Left hindlimb (tissue), 1 donor: Measurements from ENCODE around the gene CNTD1.

Experiments
- DNase-seq: peaks from one replicate; pipeline ENCODE4 v3.0.0-alpha.2; 2018

The CNTD1 gene

DNA sequence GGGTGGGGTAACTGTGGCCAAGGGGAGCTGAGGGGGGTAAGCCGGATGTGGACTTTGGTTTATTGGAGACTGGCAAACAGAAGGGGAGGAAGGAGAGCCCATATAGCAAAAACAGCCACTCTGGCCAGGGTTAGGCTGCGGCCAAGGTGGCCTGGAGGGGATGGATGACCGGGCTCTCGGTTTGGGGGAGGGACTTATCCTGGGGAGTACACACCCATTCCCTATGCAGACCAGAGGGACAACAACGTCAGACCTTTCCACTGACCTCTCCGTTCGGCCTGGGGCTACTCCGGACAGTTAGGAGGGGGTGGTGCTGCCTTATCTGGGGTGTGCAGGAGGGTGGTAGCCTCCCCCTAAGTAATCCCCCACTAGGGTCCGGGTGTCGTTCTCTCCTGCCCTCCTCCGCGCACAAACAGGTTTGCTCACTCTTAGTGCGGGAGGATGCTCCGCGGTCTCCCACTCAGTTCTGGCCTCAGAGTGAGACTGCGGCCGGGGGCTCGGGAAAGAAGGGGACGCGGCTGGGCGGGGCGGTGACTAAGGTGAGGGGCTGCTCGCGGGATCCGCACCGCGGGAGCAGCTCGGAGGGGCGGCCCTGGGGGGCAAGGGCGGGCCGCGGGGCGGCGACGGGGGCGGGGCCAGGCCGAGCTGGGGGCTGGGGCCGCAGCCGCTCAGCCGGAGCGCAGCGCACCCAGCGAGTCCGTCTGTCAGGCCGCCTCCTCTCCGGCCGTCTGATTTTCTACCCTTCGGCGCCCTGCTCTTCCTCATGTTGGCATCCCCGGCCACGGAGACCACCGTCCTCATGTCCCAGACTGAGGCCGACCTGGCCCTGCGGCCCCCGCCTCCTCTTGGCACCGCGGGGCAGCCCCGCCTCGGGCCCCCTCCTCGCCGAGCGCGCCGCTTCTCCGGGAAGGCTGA is 18.5 kb upstream of the CNTD1 start, which contains the start of gene WNK4:
Gene WNK4 (plus strand): TSS at position 675 of the 915 bp plus-strand sequence. CDS start 89 bp downstream, at position 764.
- DNase-seq, result no peak

GRCh38 chr17:42780851-42781638 is 17.6 kb upstream of the CNTD1 start:
- no peak for DNase-seq

GRCh38 chr17:42781639-42782165 is 17.0 kb upstream of the CNTD1 start:
- DNase-seq, result no peak

DNA sequence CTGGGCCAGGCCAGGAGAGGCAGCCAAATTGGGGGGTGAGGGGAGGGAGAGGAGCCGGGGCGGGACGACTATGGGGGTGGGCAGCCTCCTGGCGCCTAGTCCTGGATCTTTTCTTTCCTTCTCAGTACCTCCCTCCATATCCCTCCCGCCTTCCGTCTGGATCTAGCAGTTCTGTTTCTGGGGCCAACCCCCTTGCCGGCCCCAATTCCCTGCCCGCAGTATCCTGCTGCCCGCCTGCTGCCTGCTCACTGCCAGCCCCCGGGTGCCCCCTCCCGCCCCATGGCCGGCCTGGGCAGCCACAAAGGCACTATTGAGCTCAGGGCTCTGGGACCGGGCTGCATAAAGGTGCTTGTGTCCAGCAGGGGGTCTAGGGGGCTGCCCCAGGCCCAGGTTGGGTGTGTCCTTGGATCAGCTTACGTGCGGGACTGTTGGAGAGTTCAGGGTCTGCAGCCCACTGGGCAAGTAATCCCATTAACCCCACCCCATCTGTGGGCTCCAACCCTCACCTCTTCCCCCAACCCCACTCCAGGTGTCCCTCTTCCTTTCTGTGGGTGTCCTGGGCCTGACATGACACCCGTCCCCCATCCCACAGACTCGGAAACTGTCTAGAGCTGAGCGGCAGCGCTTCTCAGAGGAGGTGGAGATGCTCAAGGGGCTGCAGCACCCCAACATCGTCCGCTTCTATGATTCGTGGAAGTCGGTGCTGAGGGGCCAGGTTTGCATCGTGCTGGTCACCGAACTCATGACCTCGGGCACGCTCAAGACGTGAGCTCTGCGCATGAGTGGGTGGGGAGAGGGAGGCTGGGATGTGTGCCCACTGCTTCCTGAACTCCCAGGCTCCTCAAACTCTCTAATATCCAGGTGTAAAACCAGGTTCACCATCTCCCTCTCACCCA is 16.2 kb upstream of the CNTD1 start:
- DNase-seq, result peak; percentile 81

- DNase-seq, result no peak
Measured at GRCh38 chr17:42783062-42783790, 15.4 kb upstream of the CNTD1 start.

- DNase-seq, result no peak
Measured at GRCh38 chr17:42783791-42784138, 14.9 kb upstream of the CNTD1 start.

GRCh38 chr17:42784409-42784808 is 14.3 kb upstream of the CNTD1 start:
- no peak for DNase-seq

DNA sequence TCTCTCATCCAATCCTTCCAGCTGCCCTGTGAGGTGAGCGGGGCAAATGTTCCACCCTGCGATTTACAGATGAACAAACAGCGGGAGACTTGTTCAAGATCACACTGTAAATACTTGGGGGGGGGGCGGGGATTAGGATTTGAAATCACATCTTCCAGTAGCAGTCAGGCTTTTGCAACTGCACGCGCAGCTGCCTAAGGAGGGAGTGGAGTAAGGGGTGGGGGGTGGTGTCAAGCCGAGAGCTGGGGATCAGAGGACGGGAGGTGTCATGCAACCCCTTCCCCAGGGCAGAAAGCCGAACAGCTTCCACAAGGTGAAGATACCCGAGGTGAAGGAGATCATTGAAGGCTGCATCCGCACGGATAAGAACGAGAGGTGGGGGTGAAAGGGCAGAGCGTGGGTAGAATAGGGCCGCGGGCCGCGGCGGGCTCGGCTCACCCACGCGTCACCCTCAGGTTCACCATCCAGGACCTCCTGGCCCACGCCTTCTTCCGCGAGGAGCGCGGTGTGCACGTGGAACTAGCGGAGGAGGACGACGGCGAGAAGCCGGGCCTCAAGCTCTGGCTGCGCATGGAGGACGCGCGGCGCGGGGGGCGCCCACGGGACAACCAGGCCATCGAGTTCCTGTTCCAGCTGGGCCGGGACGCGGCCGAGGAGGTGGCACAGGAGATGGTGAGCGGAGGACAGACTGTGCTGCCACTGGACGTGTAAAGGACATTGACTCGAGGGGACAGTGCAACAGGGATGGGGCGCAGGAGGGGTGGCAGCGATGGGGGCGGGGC is 13.7 kb upstream of the CNTD1 start:
- DNase-seq, result no peak

DNA sequence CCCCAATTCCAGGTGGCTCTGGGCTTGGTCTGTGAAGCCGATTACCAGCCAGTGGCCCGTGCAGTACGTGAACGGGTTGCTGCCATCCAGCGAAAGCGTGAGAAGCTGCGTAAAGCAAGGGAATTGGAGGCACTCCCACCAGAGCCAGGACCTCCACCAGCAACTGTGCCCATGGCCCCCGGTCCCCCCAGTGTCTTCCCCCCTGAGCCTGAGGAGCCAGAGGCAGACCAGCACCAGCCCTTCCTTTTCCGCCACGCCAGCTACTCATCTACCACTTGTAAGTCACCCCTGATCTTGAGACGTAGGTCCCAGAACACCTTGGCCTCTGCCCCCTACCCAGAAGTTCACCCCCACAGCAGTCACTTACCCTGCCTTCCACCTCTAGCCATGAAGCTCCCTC is 11.4 kb upstream of the CNTD1 start:
- DNase-seq, result no peak

DNA sequence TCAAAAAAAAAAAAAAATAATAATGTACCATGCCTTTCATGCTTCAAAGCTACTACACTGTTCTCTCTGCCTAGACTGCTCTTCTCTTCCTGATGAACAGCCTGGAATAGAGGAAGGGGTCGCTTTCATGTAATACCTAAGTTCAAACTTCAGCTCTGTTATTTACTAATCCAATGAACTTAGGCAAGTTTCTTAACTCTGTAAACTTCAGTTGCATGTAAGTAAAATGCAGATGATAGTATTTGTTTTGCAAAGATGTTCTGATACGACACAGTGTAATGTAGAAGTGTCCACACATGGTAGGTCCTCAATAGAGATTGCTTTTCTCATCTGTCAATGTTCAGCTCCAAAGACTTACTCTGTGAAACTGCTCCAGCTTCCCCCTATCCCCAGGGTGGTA is 6.7 kb upstream of the CNTD1 start:
- no peak for DNase-seq

DNA sequence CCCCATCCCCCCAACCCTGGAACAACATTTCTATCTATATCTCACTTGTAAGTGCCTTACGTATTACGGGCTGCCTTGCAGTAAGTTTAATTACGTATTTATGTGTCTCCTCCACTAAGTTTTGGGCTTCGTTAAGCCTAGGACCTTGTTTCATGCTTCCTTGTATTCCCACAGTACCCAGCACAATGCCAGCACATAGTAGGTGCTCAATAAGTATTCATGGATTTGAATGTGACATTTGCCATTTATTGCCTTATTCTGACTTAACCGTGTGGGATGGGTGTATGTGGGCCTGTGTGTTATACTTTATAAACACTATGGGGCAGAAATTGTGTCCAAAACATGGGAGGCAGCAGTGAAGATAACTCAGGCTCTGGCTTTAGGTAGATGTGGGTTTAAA is 6.1 kb upstream of the CNTD1 start:
- DNase-seq, result no peak

DNA sequence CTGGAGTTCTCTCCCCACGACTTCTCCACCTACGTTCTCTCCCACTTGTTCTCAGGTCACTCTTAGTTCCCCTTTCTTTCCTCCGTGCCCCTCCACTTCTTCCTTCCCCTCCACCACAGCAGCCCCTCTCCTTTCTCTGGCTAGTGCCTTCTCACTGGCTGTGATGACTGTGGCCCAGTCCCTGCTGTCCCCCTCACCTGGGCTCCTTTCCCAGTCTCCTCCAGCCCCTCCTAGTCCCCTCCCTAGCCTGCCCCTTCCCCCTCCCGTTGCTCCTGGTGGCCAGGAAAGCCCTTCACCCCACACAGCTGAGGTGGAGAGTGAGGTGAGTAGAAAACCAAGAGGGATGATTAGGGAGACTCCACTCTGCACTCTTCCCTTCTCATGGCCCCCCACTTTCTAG is 3.6 kb upstream of the CNTD1 start:
- DNase-seq, result no peak

DNA sequence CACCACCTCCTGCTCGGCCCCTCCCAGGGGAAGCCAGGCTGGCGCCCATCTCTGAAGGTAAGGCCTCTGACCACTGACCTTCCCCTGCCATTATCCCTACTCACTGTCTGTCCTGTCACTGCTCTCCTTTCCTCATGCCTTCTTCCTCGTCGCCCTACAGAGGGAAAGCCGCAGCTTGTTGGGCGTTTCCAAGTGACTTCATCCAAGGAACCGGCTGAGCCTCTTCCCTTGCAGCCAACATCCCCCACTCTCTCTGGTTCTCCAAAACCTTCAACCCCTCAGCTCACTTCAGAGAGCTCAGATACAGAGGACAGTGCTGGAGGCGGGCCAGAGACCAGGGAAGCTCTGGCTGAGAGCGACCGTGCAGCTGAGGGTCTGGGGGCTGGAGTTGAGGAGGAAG is 3.2 kb upstream of the CNTD1 start:
- no peak for DNase-seq

DNA sequence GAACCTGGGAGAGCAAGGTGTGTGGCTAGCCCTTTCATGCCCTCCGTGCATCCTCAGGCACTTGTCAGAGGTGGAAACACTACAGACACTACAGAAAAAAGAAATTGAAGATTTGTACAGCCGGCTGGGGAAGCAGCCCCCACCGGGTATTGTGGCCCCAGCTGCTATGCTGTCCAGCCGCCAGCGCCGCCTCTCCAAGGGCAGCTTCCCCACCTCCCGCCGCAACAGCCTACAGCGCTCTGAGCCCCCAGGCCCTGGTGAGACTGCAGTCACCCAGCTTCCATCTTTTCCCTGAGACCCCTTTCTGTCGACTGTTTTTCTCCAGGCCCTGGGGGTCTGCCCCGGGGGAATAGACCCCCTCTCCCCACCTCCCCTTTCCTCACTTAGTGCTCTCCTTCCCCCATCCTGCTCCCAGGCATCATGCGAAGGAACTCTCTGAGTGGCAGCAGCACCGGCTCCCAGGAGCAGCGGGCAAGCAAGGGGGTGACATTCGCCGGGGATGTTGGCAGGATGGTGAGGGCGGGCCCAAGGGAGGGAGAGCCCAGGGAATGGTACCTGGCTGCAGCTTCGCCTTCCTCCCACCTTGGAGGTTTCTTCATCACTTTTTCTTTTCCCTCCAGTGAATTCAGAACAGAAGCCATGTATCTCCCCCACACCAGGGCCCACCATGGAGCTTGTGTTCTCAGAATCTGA is 2.4 kb upstream of the CNTD1 start:
- DNase-seq, result no peak

DNA sequence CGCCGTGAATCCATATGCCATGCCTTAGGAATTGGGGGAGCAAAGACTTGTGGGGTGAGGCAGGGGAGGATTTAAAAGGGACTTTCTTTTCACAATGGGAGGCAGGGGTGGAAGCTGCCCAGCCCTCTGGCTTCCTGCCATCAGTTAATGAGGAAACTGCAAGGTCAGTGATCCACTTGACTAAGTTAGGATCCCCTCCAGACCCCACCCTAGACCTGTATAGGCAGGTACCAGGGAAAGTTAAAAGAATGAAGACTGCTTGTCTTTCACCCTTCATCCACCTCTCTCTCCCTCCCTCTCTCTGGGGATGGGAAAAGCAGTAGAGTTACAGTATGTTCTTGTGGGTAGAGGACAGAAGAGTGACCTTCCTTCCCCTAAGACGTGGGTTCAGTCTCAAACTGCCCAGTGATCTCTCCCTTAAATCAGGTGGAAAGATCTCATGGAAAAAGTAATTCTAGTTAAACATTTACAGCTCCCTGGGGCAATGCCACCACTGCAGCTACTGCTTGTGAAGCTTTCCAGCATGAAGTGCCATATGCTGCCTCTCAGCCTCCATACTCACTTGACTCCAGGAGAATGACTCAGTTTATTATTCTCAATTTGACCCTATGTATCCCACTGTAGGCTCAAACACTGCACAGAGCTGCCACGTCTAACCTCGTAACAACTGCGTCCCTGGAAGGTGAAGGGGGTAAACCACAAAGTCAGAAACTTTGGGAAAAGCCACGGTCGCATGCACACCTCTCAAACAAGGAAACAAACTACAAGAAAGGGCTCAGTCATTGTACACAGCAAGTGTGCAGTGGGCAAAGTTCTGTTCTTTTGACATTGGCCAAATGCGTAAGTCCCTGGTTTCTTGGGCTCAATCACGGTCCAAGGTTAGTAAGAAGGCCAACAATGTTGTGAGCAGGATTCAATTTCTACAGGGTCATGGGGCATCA is 1.3 kb upstream of the CNTD1 start:
- no peak for DNase-seq

DNA sequence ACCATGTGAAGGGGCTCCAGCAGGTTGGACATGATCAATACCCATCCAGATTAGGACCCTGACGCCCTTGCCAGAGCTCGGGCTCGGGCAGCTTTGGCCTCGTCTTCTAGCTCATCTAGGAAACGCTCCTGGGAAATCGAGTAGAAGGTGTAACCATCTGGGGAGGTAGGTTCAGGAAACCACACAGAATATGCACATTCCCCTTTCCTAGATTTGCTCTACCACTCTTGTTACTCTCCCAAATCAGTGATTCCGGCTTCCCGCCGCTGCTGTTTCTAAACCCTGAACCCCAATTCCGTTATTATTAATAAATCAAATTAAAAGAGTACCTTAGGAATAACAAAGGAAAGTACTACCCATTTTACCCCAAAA is 664 bp upstream of the CNTD1 start:
- no peak for DNase-seq

DNA sequence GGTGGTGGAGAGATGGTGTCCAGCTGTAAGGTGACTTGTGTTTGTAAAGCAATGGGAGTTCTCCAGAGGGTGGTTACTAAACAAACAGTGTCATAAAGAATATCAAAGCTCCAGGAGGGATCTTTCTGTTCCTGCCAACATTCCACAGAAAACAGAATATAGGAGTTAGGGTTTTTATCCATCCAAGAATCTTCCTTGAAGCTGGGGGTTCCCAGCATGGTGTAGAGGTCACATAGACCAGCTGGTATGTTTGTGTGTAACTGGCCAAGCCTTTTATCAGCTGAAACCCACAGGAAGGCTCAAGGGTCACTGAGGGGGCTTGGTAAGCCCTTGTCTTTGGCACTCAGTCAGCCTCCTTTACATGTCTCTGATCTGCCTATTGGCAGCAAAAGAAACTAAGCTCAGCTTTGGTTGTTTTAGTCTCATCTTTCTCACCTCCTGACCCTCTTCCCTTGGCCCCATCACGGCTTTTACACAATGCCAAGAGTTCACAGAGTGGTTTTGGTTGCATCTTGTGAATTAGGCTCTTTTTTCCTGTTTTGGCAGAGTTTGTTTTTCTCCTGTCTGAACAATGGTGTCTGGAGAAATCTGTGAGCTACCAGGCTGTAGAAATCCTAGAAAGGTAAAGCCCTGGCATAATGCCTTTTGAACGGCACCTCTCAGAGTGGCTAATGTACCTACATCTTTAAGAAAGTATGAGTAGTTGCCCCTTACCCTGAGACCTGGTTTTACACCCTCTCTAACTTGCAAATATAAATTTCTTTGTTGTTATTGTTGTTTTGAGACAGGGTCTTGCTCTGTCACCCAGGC is 4.6 kb downstream of the CNTD1 start:
- DNase-seq, result no peak

DNA sequence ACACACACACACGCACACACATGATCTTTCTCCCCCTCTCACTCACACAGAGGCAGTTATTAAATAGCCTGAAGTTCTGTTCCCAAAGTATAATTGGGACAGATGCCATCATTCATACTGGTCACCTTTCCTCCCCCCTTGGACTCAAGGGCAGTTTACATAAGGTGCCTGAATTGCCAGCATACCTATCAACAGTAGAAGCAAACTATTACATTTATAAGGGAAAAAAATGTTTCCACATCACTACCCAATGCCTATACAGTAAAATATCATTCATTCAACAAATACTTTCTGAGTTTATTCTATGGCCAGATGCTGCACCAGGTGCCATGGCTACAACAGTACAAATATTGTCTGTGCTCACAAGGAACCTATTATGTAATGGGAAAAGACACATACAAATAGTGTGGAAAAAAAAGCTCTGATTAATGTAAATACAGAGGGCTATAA is 6.3 kb downstream of the CNTD1 start:
- DNase-seq, result no peak
